ENCODE data around the gene ATP2B2. TPM values are rescaled to one million over a fixed set of nuclear protein-coding genes. Genes with fewer than 3 reads are reported as not detected.

Gene ATP2B2
- total and polyA plus RNA-seq, 10 of the 15 experiments (the other 5 are each of a cell fraction or from before 2014, with no cell fraction given) = 0.04 TPM; not detected in 9

DNA sequence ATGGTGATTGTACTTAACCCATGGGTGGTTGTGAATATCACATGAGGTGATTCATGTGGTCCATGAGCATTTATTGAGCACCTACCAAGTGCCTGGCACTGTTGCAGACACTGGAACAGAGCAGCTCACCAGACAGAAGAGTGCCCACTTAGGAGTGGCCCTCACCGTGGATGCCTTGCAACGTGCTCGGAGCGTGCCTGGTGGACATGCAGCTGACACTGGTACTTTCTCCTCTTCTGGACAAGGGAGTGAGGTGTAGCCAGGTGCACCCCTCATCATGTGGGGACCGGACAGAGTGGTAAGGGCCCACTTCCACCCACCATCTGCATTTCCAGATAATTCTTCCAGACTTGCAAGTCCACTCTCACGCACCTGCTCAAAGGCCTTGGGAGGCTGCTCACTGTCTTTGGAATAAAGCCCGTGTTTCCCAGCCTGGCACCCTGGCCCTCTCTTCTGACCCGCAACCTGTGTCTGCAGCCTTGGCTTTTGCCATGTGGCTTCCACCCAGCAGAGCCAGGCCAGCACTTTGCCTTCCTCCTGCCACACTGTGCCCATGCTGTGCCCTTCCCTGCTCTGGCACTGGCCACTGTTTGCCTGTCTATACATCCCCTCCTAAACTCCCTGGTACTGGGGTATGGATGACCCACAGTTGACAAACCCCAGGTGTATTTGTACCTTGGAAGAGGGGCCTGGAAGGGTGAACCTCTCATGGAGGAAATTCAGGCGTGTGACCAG is 93.6 kb downstream of the ATP2B2 start (continued):
- TF ChIP-seq IKZF1 (conservative IDR thresholded peaks at IDR 0.05) = no peak
- no peak for TF ChIP-seq POLR2A (IDR thresholded peaks at IDR 0.05; ENCODE audit: low read depth, low read length)
- TF ChIP-seq YY1 (IDR thresholded peaks at IDR 0.05; ENCODE audit: low read depth, low read length) = no peak

DNA sequence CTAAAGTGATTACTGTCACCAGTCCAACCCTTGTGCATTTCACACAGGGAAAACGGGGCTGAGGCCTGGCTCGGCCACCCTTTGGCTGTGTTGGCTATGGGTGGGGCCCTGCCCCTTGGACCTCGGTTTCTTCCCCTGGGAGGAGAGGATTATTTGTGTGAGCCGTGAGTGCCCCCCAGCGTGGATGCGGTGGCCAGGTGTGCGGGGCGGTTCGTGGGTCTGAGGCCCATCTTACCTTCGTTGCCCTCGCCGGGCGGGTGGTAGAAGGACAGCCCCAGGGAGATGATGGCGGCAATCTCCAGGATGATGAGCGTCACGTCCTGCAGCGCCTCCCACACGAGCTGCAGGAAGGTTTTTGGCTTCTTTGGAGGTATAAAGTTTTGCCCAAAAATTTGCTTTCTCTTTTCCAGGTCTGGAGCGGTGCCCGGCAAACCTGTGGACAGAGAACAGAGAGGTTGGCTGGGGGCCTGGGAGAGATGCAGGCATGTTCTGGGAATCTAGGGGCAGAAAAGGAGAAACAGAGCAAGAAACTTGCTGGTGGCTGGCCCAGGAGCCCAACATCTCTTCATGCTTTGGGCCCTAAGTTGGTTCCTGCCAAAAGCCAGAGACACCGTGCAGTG is 94.9 kb downstream of the ATP2B2 start:
- no peaks in the 10 kb centered on the region for H3K79me2 ChIP-seq (ENCODE audit: control insufficient read depth, insufficient read depth, low read length)
- peaks cover 0 to 5% of the 10 kb centered on the region in 2 experiments; a peak in 1 of 4 replicates for H3K27me3 ChIP-seq (replicated peaks in 1 of 2; ENCODE audit: control insufficient read depth in 2 of 2, insufficient read depth in 2 of 2, low read length in 1 of 2)
- no peak overlapping the region for H3K4me3 ChIP-seq
- H3K4me2 ChIP-seq (ENCODE audit: control insufficient read depth, insufficient read depth) = no peak overlapping the region
- DNase-seq (ENCODE audit: low read depth, low spot score) = no peak
- no peaks in the 10 kb centered on the region for H3K36me3 ChIP-seq (ENCODE audit: control insufficient read depth in 2 of 2, insufficient read depth in 2 of 2, low read length in 1 of 2)
- no peak overlapping the region for H3K27ac ChIP-seq (ENCODE audit: control insufficient read depth, insufficient read depth)
- intact Hi-C loops (cut with micrococcal nuclease; ENCODE audit: unreplicated experiment) (no loop called here), in situ Hi-C loops (cut with MboI) (no loop called here)
- POLR2A ChIA-PET = no interaction called here
- SMC1A ChIA-PET (ENCODE audit: uncharacterized antibody, unreplicated experiment) = no interaction called here
- 47% methylated on average over 20 of the region's 21 CpGs for WGBS (ENCODE audit: insufficient coverage, insufficient replicate concordance, low lambda C conversion rate, missing lambda C conversion rate)
- no peaks in the 10 kb centered on the region for H3K9me3 ChIP-seq (replicated peaks; ENCODE audit: control insufficient read depth, insufficient read depth, low read length)
- CTCF ChIA-PET = no interaction called here
- no peaks in the 10 kb centered on the region for H3K4me1 ChIP-seq (ENCODE audit: control insufficient read depth, insufficient read depth, low read length)
- RAD21 ChIA-PET (ENCODE audit: unreplicated experiment) = no interaction called here
- TF ChIP-seq, protein P1, sequence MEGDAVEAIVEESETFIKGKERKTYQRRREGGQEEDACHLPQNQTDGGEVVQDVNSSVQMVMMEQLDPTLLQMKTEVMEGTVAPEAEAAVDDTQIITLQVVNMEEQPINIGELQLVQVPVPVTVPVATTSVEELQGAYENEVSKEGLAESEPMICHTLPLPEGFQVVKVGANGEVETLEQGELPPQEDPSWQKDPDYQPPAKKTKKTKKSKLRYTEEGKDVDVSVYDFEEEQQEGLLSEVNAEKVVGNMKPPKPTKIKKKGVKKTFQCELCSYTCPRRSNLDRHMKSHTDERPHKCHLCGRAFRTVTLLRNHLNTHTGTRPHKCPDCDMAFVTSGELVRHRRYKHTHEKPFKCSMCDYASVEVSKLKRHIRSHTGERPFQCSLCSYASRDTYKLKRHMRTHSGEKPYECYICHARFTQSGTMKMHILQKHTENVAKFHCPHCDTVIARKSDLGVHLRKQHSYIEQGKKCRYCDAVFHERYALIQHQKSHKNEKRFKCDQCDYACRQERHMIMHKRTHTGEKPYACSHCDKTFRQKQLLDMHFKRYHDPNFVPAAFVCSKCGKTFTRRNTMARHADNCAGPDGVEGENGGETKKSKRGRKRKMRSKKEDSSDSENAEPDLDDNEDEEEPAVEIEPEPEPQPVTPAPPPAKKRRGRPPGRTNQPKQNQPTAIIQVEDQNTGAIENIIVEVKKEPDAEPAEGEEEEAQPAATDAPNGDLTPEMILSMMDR (IDR thresholded peaks at IDR 0.05 in 2 of 3, conservative IDR thresholded peaks at IDR 0.05 in 1 of 3; ENCODE audit: control insufficient read depth in 2 of 3, extremely low read depth in 1 of 3, insufficient read depth in 1 of 3, low read depth in 3 of 3, low read length in 3 of 3) = 0 out of 6 replicates have a peak, but pooled peaks of 1 of the 3 experiments have one; percentile 2
- no peak for TF ChIP-seq CEBPB (IDR thresholded peaks at IDR 0.05; ENCODE audit: borderline replicate concordance in 1 of 2, low read depth in 2 of 2, low read length in 2 of 2)
- BruUV-seq (replicated peaks) = no TSS peak
- FAIRE-seq = no peak
- ATAC-seq = no peak
- H4K20me1 ChIP-seq (ENCODE audit: control insufficient read depth, insufficient read depth) = no peaks in the 10 kb centered on the region
- H2AFZ ChIP-seq (ENCODE audit: control insufficient read depth, low read depth, low read length) = no peak overlapping the region
- H3K9ac ChIP-seq (ENCODE audit: control insufficient read depth, insufficient read depth, low read length) = no peak overlapping the region
